Hippocampal formation (tissue), 2 donors: ENCODE results near the gene CD86.
"Not testable (repeated sequence)": the region's sequence is repeated elsewhere in the genome, so short reads cannot be mapped to it uniquely, and the experiment has no call there.

Experiments
- DNase-seq, 2 donors: peaks; one replicate each; lab custom pipeline; 2025; lab: John Stamatoyannopoulos, UW

The CD86 gene

DNA sequence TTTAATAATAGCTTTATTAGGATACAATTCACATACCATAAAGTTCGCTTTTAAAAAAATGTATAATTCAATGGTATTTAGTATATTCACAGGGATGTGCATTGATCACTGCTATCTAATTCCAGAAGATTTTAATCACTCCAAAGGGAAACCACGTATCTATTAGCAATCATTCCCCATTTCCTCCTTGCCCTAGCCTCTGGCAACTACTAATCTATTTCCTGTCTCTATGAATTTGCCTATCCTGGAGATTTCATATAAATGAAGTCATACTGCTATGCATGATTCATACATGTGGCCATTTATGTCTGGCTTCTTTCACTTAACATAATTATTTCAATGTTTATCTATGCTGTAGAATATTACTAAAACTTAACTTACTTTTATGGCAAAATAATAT is 96.3 kb downstream of the CD86 start:
- no peak for DNase-seq

DNA sequence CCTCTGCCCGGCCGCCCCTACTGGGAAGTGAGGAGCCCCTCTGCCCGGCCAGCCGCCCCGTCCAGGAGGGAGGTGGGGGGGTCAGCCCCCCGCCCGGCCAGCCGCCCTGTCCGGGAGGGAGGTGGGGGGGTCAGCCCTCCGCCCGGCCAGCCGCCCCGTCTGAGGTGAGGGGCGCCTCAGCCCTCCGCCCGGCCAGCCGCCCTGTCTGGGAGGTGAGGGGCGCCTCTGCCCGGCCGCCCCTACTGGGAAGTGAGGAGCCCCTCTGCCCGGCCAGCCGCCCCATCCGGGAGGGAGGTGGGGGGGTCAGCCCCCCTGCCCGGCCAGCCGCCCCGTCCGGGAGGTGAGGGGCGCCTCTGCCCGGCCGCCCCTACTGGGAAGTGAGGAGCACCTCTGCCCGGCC is 109.8 kb downstream of the CD86 start:
- not testable (repeated sequence) for DNase-seq

DNA sequence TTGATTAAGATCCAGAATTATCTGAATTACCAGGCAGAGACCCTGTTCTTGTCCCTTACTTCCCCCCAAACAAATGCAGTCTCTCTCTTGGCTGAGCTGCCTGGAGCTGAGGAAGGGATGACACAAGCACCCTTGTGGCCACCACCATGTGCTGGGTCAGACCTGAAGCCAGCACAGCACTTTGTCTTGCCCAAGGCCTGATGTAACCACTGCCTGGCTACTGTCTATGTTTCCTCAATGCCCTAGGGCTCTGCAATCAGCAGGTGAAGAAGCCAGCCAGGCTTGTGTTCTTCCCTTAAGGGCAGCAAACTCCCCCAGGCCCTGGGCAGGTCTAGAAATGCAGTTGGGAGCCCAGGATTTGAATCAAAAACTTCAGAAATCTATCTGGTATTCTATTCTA is 112.5 kb downstream of the CD86 start:
- no peak for DNase-seq

DNA sequence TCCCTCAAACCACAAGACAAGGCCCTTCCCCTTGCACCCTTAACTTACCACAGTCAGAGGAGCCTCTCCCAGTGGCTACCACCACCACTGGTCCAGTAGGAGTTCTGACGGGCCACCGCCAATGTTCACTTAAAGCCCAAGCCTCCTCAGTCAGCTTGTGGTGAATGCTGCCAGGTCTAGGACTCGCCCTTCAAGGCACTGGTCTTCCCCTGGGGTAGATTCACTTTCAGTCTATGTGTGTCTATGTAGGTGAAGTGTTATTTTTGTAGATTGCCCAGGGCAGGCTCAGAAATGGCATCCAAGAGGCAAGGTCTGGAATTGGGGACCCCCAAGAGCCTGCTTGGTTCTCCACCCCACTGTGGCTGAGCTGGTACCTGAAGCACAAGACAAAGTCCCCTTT is 112.9 kb downstream of the CD86 start:
- no peak for DNase-seq

DNA sequence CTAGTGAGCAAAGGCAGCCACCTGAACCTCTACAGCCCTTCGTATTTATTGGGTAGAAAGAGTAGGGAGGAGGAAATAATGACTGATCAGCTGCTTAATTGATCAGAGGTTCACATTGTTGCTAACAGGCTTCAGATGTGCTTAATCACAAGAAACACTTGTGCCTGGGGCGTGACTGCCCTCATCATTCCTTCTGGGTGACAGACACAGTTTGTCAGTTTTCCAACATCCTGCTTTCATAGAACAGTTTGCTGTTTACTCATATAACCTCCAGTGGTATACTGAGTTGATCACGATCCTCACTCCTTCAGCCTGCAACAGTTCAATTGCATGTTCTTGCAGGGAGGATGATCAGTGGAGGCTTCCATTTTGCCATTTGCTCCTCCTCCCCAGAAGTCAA is 114.7 kb downstream of the CD86 start:
- DNase-seq = no peak
